NB4 (cell line): Measurements from ENCODE around the gene C11orf97.

Source experiments
- DNase-seq: peaks from one replicate; pipeline ENCODE4 v3.0.0; 2010; ENCODE audit warnings: low read depth
- H3K4me3 ChIP-seq: one replicate; pipeline ENCODE4 v1.5.1; 2011; ENCODE audit warnings: mild to moderate bottlenecking, low read depth, low read length, moderate library complexity
- CTCF ChIP-seq: IDR thresholded peaks from one replicate; pipeline ENCODE4 v1.5.1; 2012; ENCODE audit warnings: low read depth, low read length
- MYC ChIP-seq: IDR thresholded peaks from 2 replicates; pipeline ENCODE4 v1.6.1; 2011; ENCODE audit warnings: low read depth, low read length
- POLR2A ChIP-seq: IDR thresholded peaks from 2 replicates; pipeline ENCODE4 v1.6.1; 2011; ENCODE audit warnings: mild to moderate bottlenecking; ENCODE audit not compliant: insufficient read length; ENCODE audit errors: extremely low read depth
- TF ChIP-seq, protein P1 (sequence below): IDR thresholded peaks from 2 replicates; pipeline ENCODE4 v1.6.1; 2011; ENCODE audit warnings: low read depth, low read length

Gene C11orf97

DNA sequence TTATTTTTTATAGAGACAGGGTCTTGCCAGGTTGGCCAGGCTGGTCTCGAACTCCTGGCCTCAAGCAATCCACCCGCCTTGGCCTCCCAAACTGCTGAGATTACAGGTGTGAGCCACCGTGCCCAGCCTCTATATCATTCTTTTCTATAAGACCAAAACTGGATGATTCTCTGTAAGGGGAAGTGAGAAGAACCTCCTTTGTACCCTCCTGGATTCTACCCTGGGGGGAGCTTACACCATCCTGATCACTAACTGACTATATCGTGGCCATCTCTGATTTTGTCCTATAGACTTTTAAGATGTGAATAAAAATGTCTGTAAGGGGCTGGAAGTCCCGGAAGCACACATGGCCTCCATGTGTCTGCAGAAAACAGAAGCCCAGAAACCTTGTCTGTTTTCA is 64.0 kb downstream of the C11orf97 start:
- H3K4me3 ChIP-seq: no peak overlapping the region
- peak; percentile 46 for DNase-seq
- no peak for TF ChIP-seq MYC
- no peak for TF ChIP-seq POLR2A
- TF ChIP-seq CTCF: no peak
- TF ChIP-seq, protein P1, sequence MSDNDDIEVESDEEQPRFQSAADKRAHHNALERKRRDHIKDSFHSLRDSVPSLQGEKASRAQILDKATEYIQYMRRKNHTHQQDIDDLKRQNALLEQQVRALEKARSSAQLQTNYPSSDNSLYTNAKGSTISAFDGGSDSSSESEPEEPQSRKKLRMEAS: no peak

DNA sequence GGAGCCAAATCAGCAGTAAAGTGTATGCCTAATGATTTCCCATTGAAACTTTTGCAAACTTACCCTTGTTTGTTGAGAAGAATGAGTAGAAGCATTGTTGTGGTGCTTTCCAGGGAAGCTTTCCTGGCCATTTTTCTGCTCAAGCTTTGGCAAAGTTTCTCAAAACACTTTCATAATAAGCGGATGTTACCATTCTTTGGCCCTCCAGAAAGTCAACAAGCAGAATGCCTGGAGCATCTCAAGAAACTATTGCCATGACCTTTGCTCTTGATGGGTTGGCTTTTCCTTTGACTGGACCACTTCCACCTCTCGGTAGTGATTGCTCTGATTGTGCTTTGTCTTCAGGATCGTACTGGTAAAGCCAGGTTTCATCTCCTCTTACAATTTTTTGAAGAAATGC is 65.6 kb downstream of the C11orf97 start:
- H3K4me3 ChIP-seq: no peak overlapping the region
- DNase-seq: no peak
- TF ChIP-seq MYC (no peak), CTCF (no peak), POLR2A (no peak)
- TF ChIP-seq, protein P1: no peak
